Activated naive CD8-positive, alpha-beta T cell treated with anti-CD3 and anti-CD28 coated beads, Interleukin-2, amount 10 ng/mL, durations not matched to agents 7 days and 5 days (primary cell): ENCODE measurements around the gene MMS19. TPM values are rescaled to one million over a fixed set of nuclear protein-coding genes. Genes with fewer than 3 reads are reported as not detected.
"Not testable (repeated sequence)": the region's sequence is repeated elsewhere in the genome, so short reads cannot be mapped to it uniquely, and the experiment has no call there.

ENCODE experiments used
- ATAC-seq: fragments of 150-1000 bp; cut with Tn5 transposase; one replicate; pipeline ENCODE4 v1.10.0; 2021; ENCODE audit warnings: low read depth, moderate library complexity
- POLR2A ChIA-PET: fragments of 350-600 bp; sonication (Branson Sonifier 250); formaldehyde crosslinking; loops from one replicate; lab custom pipeline; 2021; ENCODE audit warnings: antibody characterized with exemption; lab: Charles Lee
- DNase-seq: peaks from one replicate; pipeline ENCODE4 v3.0.0; 2021
- H3K27ac Mint-ChIP-seq: one replicate; pipeline ENCODE4 v1.8.0; 2022; ENCODE audit warnings: mild to moderate bottlenecking, mixed read lengths
- H3K27me3 Mint-ChIP-seq: one replicate; pipeline ENCODE4 v1.8.0; 2022; ENCODE audit warnings: mild to moderate bottlenecking, moderate library complexity, mixed read lengths
- H3K36me3 Mint-ChIP-seq: one replicate; pipeline ENCODE4 v1.8.0; 2021; ENCODE audit warnings: mild to moderate bottlenecking, mixed read lengths
- H3K4me1 Mint-ChIP-seq: one replicate; pipeline ENCODE4 v1.8.0; 2021; ENCODE audit warnings: mixed read lengths
- H3K4me3 Mint-ChIP-seq: one replicate; pipeline ENCODE4 v1.8.0; 2022; ENCODE audit warnings: mild to moderate bottlenecking, moderate library complexity, mixed read lengths
- H3K9me3 Mint-ChIP-seq: one replicate; pipeline ENCODE4 v1.8.0; 2021; ENCODE audit warnings: mixed read lengths
- total RNA-seq, 2 experiments: library from RNA; stranded (reverse); gene quantifications; one replicate each; pipeline ENCODE4 v1.2.3, GENCODE V29; 2021

Gene MMS19
- total RNA-seq, 2 experiments from 2014 or later = 87.9 to 89.7 TPM

GRCh38 chr10:97428572-97428981 is 69.6 kb downstream of the MMS19 start:
- POLR2A ChIA-PET = interaction anchor here (1.5 to 2.5 kb wide), 2 partner anchors 10 to 14 kb away, joined by 14 to 18 read pairs; no protein-coding TSS in a partner anchor
- ATAC-seq = no peak
- Mint-ChIP-seq H3K27ac (peak overlapping the region; percentile 73), H3K27me3 (no peaks in the 10 kb centered on the region), H3K36me3 (peaks cover 31% of the 10 kb centered on the region), H3K4me3 (peak overlapping the region; percentile 87), H3K9me3 (no peaks in the 10 kb centered on the region), H3K4me1 (peaks cover 19% of the 10 kb centered on the region)
- DNase-seq = no peak

GRCh38 chr10:97427571-97428179 is 70.5 kb downstream of the MMS19 start:
- H3K4me3 Mint-ChIP-seq = peak overlapping the region; percentile 92
- DNase-seq (no peak), ATAC-seq (no peak)
- H3K9me3 Mint-ChIP-seq = no peaks in the 10 kb centered on the region
- peaks cover 31% of the 10 kb centered on the region for H3K36me3 Mint-ChIP-seq
- peak overlapping the region; percentile 96 for H3K27ac Mint-ChIP-seq
- peaks cover 27% of the 10 kb centered on the region for H3K4me1 Mint-ChIP-seq
- H3K27me3 Mint-ChIP-seq = no peaks in the 10 kb centered on the region
- POLR2A ChIA-PET = interaction anchor here (0.7 to 2.5 kb wide), 7 partner anchors 9 to 27 kb away, joined by 3 to 18 read pairs (median 5); partner anchors contain the start of gene RRP12

GRCh38 chr10:97426776-97427570 is 71.2 kb downstream of the MMS19 start:
- DNase-seq (no peak), ATAC-seq (no peak)
- no peaks in the 10 kb centered on the region for H3K27me3 Mint-ChIP-seq
- H3K9me3 Mint-ChIP-seq = no peaks in the 10 kb centered on the region
- H3K4me3 Mint-ChIP-seq = peak overlapping the region; percentile 92
- H3K27ac Mint-ChIP-seq = peak overlapping the region; percentile 96
- H3K36me3 Mint-ChIP-seq = peaks cover 29% of the 10 kb centered on the region
- peaks cover 27% of the 10 kb centered on the region for H3K4me1 Mint-ChIP-seq
- POLR2A ChIA-PET = interaction anchor here (0.7 to 2.5 kb wide), 6 partner anchors 11 to 26 kb away, joined by 3 to 18 read pairs (median 4); partner anchors contain the start of gene RRP12

GRCh38 chr10:97425964-97426775 is 72.1 kb downstream of the MMS19 start, which contains the start of gene PGAM1:
PGAM1 (plus strand) TSS chr10:97426191; CDS start chr10:97426308, 117 bp downstream.
- Mint-ChIP-seq H3K36me3 (peaks cover 28% of the 10 kb centered on the region), H3K27me3 (no peaks in the 10 kb centered on the region), H3K9me3 (no peaks in the 10 kb centered on the region), H3K4me1 (peaks cover 28% of the 10 kb centered on the region), H3K27ac (peak within 1 kb of the TSS; percentile 96), H3K4me3 (peak within 1 kb of the TSS; percentile 92)
- ATAC-seq (peak; percentile 89), DNase-seq (peak; percentile 98)
- POLR2A ChIA-PET = interaction anchor here (2.5 to 4.8 kb wide), 2 partner anchors 12 kb away, joined by 18 to 26 read pairs; no protein-coding TSS in a partner anchor

DNA sequence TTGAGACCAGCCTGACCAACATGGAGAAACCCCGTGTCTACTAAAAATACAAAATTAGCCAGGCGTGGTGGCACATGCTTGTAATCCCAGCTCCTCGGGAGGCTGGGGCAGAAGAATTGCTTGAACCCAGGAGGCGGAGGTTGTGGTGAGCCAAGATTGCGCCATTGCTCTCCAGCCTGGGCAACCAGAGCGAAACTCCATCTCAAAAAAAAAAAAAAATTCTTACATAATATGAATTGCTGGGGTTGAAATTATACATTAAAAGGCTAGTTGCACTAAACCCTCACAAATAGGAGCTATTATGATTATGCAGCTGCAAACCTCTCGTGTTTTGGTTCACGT is 74.5 kb downstream of the MMS19 start:
- Mint-ChIP-seq H3K4me1 (peaks cover 29% of the 10 kb centered on the region), H3K36me3 (peaks cover 15% of the 10 kb centered on the region)
- H3K27me3 Mint-ChIP-seq, H3K9me3 Mint-ChIP-seq, ATAC-seq, H3K27ac Mint-ChIP-seq, DNase-seq, H3K4me3 Mint-ChIP-seq: not testable (repeated sequence)
- POLR2A ChIA-PET = interaction anchor here (1.2 to 4.8 kb wide), 3 partner anchors 10 to 15 kb away, joined by 3 to 26 read pairs (median 4); no protein-coding TSS in a partner anchor

DNA sequence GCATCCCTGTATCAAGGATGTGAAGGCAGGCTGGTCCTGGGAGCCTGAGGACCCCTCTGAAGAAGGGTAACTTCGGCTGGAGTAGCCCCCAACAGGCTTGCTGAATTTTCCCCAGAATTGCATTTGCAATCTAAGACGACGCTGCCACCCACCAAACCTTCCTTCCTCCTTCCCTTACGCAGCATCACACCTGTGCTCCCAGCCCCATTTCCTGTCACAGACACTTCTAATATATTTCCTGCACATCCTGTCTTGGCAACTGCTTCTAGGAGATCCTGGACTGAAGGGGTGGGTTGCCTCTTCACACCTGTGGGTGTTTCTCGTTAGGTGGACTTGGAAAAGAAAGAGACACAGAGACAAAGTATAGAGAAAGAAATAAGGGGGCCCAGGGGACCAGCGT is 81.7 kb downstream of the MMS19 start:
- no peaks in the 10 kb centered on the region for H3K27me3 Mint-ChIP-seq
- H3K4me1 Mint-ChIP-seq = peaks cover 53% of the 10 kb centered on the region
- peak overlapping the region; percentile 68 for H3K4me3 Mint-ChIP-seq
- ATAC-seq = no peak
- DNase-seq = no peak
- POLR2A ChIA-PET = interaction anchor here (1.0 kb wide), 1 partner anchor 11 kb away, joined by 6 read pairs; no protein-coding TSS in a partner anchor
- H3K9me3 Mint-ChIP-seq = no peaks in the 10 kb centered on the region
- no peaks in the 10 kb centered on the region for H3K36me3 Mint-ChIP-seq
- peak overlapping the region; percentile 90 for H3K27ac Mint-ChIP-seq

DNA sequence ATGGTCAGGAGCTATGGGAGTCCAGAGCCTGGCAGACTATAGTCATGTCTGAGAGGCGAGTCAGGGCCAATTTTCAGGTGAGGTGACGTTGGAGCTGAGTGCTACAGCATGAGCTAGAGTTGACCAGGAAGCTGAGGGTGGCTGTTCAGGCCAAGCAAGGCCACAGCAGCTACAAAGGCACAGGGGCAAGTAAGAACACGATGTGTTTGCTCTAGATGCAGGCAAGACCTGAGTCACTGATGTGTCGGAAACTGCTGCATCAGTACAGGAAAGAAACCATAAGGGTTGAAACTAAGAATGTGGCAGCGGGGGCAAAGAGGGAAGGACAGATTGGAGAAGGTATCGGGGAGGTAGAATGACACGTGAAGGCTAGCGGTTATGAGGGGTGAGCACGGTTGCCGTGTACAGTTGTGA is 85.3 kb downstream of the MMS19 start:
- DNase-seq (no peak), ATAC-seq (no peak)
- Mint-ChIP-seq H3K36me3 (no peaks in the 10 kb centered on the region), H3K4me1 (peaks cover 43% of the 10 kb centered on the region), H3K4me3 (peak overlapping the region; percentile 51), H3K27me3 (no peaks in the 10 kb centered on the region), H3K9me3 (no peaks in the 10 kb centered on the region), H3K27ac (peak overlapping the region; percentile 74)
- POLR2A ChIA-PET = interaction anchor here (1.0 to 3.0 kb wide), 3 partner anchors 11 to 55 kb away, joined by 3 to 26 read pairs (median 4); partner anchors contain the start of gene PGAM1

DNA sequence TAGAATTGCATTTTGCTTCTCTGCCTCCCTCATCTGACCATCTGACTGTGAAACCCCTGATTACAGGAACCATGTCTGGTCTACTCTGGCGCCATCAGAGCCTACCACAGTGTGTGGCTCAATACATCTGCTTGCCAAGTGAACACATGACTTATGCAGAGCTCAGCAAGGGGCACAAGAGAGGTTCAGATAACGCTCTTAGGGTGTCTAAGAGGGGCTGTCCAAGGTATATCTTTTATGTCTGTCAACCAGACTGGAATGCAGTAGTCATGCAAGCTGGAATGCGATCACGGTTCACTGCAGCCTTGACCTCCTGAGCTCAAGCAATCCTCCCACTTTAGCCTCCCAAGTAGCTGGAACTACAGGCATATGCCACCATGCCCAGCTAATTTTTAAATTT is 86.8 kb downstream of the MMS19 start:
- no peak for DNase-seq
- no peaks in the 10 kb centered on the region for H3K27me3 Mint-ChIP-seq
- peaks cover 40% of the 10 kb centered on the region for H3K4me1 Mint-ChIP-seq
- no peak for ATAC-seq
- H3K4me3 Mint-ChIP-seq = no peak overlapping the region
- no peaks in the 10 kb centered on the region for H3K9me3 Mint-ChIP-seq
- POLR2A ChIA-PET = interaction anchor here (1.0 to 1.3 kb wide), 2 partner anchors 10 to 16 kb away, joined by 4 to 5 read pairs; partner anchors contain the start of gene RRP12
- no peaks in the 10 kb centered on the region for H3K36me3 Mint-ChIP-seq
- H3K27ac Mint-ChIP-seq = no peak overlapping the region

- Mint-ChIP-seq H3K4me3 (no peak overlapping the region), H3K36me3 (no peaks in the 10 kb centered on the region), H3K4me1 (peaks cover 18% of the 10 kb centered on the region), H3K27me3 (no peaks in the 10 kb centered on the region), H3K27ac (no peak overlapping the region), H3K9me3 (no peaks in the 10 kb centered on the region)
- POLR2A ChIA-PET = interaction anchor here (1.1 to 1.3 kb wide), 3 partner anchors 10 to 19 kb away, joined by 3 to 4 read pairs (median 3); no protein-coding TSS in a partner anchor
- ATAC-seq (no peak), DNase-seq (no peak)
These were observed 89.7 kb downstream of the MMS19 start for GRCh38 chr10:97408496-97408992.

Other genes with a start within 250 kb of the MMS19 start
- gene ARHGAP19, start 205.8 kb downstream of the MMS19 start, total RNA-seq = 10 to 100 TPM; 35.4 to 44.5 TPM
- gene FRAT1, start 179.2 kb downstream of the MMS19 start, total RNA-seq = 10 to 100 TPM; 11.0 to 11.7 TPM
- 10 to 100 TPM; 15.3 to 16.7 TPM for gene FRAT2, start 163.7 kb downstream of the MMS19 start, total RNA-seq
- gene RRP12, start 97.1 kb downstream of the MMS19 start, total RNA-seq = 10 to 100 TPM; 20.5 to 23.8 TPM
- gene PGAM1, start 72.2 kb downstream of the MMS19 start, total RNA-seq = 100 to 1,000 TPM; 288 to 298 TPM
- 10 to 100 TPM; 46.5 to 47.9 TPM for gene EXOSC1, start 52.4 kb downstream of the MMS19 start, total RNA-seq
- gene ZDHHC16, start 52.2 kb downstream of the MMS19 start, total RNA-seq = 10 to 100 TPM; 23.3 to 29.6 TPM
- gene UBTD1, start 502 bp upstream of the MMS19 start, total RNA-seq = 1 to 10 TPM; 1.1 to 1.4 TPM
- gene ANKRD2, start 74.4 kb upstream of the MMS19 start, total RNA-seq = under 1 TPM in 1 of 2 experiments, not detected in 1; 0.23 TPM
- gene HOGA1, start 86.0 kb upstream of the MMS19 start, total RNA-seq = not detected
- gene C10orf62, start 91.3 kb upstream of the MMS19 start, total RNA-seq = not detected
- gene MORN4, start 135.1 kb upstream of the MMS19 start, total RNA-seq = 1 to 10 TPM; 1.7 to 2.2 TPM
- 10 to 100 TPM in 1 of 2 experiments, 1 to 10 TPM in 1; 9.3 to 10.9 TPM for gene PI4K2A, start 142.2 kb upstream of the MMS19 start, total RNA-seq
- 1 to 10 TPM; 2.4 to 2.9 TPM for gene AVPI1, start 188.8 kb upstream of the MMS19 start, total RNA-seq
- 1 to 10 TPM; 2.6 to 3.3 TPM for gene MARVELD1, start 215.3 kb upstream of the MMS19 start, total RNA-seq
- 10 to 100 TPM; 36.9 to 43.4 TPM for gene ZFYVE27, start 238.7 kb upstream of the MMS19 start, total RNA-seq